ENCODE measurements around the gene INPP5F.

Gene INPP5F

GRCh38 chr10:119734396-119735332, 8.8 kb downstream of the INPP5F start:
- Histone ChIP-seq H3K27me3 (ENCODE audit: control insufficient read depth, insufficient read depth, low read length) (no peaks in the 10 kb centered on the region), H3K9me3 (ENCODE audit: control insufficient read depth, low read length) (no peaks in the 10 kb centered on the region), H3K27ac (no peak overlapping the region), H3K4me2 (ENCODE audit: low read length) (no peak overlapping the region), H3K4me1 (peaks cover 5% of the 10 kb centered on the region), H3K9ac (no peak overlapping the region), H3K36me3 (ENCODE audit: control insufficient read depth, insufficient read depth, low read length) (no peaks in the 10 kb centered on the region), H3K4me3 (ENCODE audit: low read depth, low read length) (no peak overlapping the region), H2AFZ (no peak overlapping the region), H3K79me2 (peaks cover 8% of the 10 kb centered on the region)
- TF ChIP-seq CTCF (IDR thresholded peaks at IDR 0.05) = no peak

- H3K27ac ChIP-seq = no peak overlapping the region
- no peaks in the 10 kb centered on the region for H3K36me3 ChIP-seq (ENCODE audit: control insufficient read depth, insufficient read depth, low read length)
- H3K4me3 ChIP-seq (ENCODE audit: low read depth, low read length) = no peak overlapping the region
- H3K4me1 ChIP-seq = peaks cover 5% of the 10 kb centered on the region
- H3K9ac ChIP-seq = no peak overlapping the region
- no peak overlapping the region for H2AFZ ChIP-seq
- no peaks in the 10 kb centered on the region for H3K9me3 ChIP-seq (ENCODE audit: control insufficient read depth, low read length)
- TF ChIP-seq CTCF (IDR thresholded peaks at IDR 0.05) = no peak
- no peak overlapping the region for H3K4me2 ChIP-seq (ENCODE audit: low read length)
- no peaks in the 10 kb centered on the region for H3K27me3 ChIP-seq (ENCODE audit: control insufficient read depth, insufficient read depth, low read length)
- H3K79me2 ChIP-seq = peaks cover 10% of the 10 kb centered on the region
Observed at GRCh38 chr10:119735451-119735850, 9.6 kb downstream of the INPP5F start.

- Histone ChIP-seq H3K36me3 (ENCODE audit: control insufficient read depth, insufficient read depth, low read length) (no peaks in the 10 kb centered on the region), H3K4me1 (peaks cover 5% of the 10 kb centered on the region), H3K4me2 (ENCODE audit: low read length) (no peak overlapping the region), H3K27me3 (ENCODE audit: control insufficient read depth, insufficient read depth, low read length) (no peaks in the 10 kb centered on the region), H3K27ac (no peak overlapping the region), H2AFZ (no peak overlapping the region), H3K9me3 (ENCODE audit: control insufficient read depth, low read length) (no peaks in the 10 kb centered on the region), H3K9ac (no peak overlapping the region), H3K4me3 (ENCODE audit: low read depth, low read length) (no peak overlapping the region), H3K79me2 (peaks cover 10% of the 10 kb centered on the region)
- TF ChIP-seq CTCF (IDR thresholded peaks at IDR 0.05) = no peak
Observed at GRCh38 chr10:119736220-119736619, 10.4 kb downstream of the INPP5F start.

- Histone ChIP-seq H3K4me1 (peaks cover 5% of the 10 kb centered on the region), H2AFZ (no peak overlapping the region), H3K4me2 (ENCODE audit: low read length) (no peak overlapping the region), H3K9me3 (ENCODE audit: control insufficient read depth, low read length) (no peaks in the 10 kb centered on the region), H3K36me3 (ENCODE audit: control insufficient read depth, insufficient read depth, low read length) (no peaks in the 10 kb centered on the region), H3K9ac (no peak overlapping the region), H3K4me3 (ENCODE audit: low read depth, low read length) (no peak overlapping the region), H3K79me2 (peaks cover 7% of the 10 kb centered on the region), H3K27me3 (ENCODE audit: control insufficient read depth, insufficient read depth, low read length) (no peaks in the 10 kb centered on the region), H3K27ac (no peak overlapping the region)
- TF ChIP-seq CTCF (IDR thresholded peaks at IDR 0.05) = no peak
Observed at GRCh38 chr10:119737039-119737663, 11.3 kb downstream of the INPP5F start.
